GM23338 (cell line): ENCODE results near the gene TCF12. TPM values are rescaled to one million over a fixed set of nuclear protein-coding genes. Genes with fewer than 3 reads are reported as not detected.

Experiments
- ATAC-seq: fragments of 200-7000 bp; cut with Tn5 transposase; 3 replicates; pipeline ENCODE4 v1.9.1; 2020
- DNase-seq: peaks from one replicate; pipeline ENCODE4 v3.0.0-alpha.2; 2015; ENCODE audit warnings: low spot score
- H2AFZ ChIP-seq: fragments of 200-600 bp; sonication (generic); 2 replicates; pipeline ENCODE4 v1.8.0; 2016; ENCODE audit warnings: antibody characterized with exemption, mild to moderate bottlenecking, moderate library complexity
- H3F3A ChIP-seq: fragments of 200-600 bp; sonication (generic); replicated peaks from 2 replicates; pipeline ENCODE4 v1.8.0; 2017; ENCODE audit warnings: antibody characterized with exemption, mixed run types, low read depth
- H3K27ac ChIP-seq: fragments of 200-600 bp; sonication (generic); 2 replicates; pipeline ENCODE4 v1.6.1; 2016; ENCODE audit warnings: low read depth
- H3K27me3 ChIP-seq: fragments of 200-600 bp; sonication (generic); 2 replicates; pipeline ENCODE4 v1.8.0; 2016; ENCODE audit warnings: mild to moderate bottlenecking, mixed run types, moderate library complexity; ENCODE audit not compliant: insufficient read depth
- H3K36me3 ChIP-seq: fragments of 200-600 bp; sonication (generic); 2 replicates; pipeline ENCODE4 v1.8.0; 2016; ENCODE audit warnings: mild to moderate bottlenecking; ENCODE audit not compliant: insufficient read depth
- H3K4me1 ChIP-seq: fragments of 200-600 bp; sonication (generic); 2 replicates; pipeline ENCODE4 v1.8.0; 2016; ENCODE audit warnings: mild to moderate bottlenecking, moderate library complexity; ENCODE audit not compliant: insufficient read depth
- H3K4me2 ChIP-seq: fragments of 200-600 bp; sonication (generic); 2 replicates; pipeline ENCODE4 v1.7.1; 2017; ENCODE audit warnings: mixed run types
- H3K4me3 ChIP-seq: fragments of 200-600 bp; sonication (generic); 2 replicates; pipeline ENCODE4 v1.6.1; 2016; ENCODE audit warnings: mixed run types
- H3K79me2 ChIP-seq: fragments of 200-600 bp; sonication (generic); replicated peaks from 2 replicates; pipeline ENCODE4 v1.8.0; 2017; ENCODE audit warnings: mild to moderate bottlenecking; ENCODE audit not compliant: insufficient read depth
- H3K9me2 ChIP-seq: fragments of 200-600 bp; sonication (generic); 2 replicates; pipeline ENCODE4 v1.8.0; 2017; ENCODE audit not compliant: insufficient read depth
- H4K20me1 ChIP-seq: fragments of 200-600 bp; sonication (generic); replicated peaks from 2 replicates; pipeline ENCODE4 v1.8.0; 2017; ENCODE audit warnings: mild to moderate bottlenecking; ENCODE audit not compliant: insufficient read depth
- H3K27ac Mint-ChIP-seq: 2 replicates; pipeline ENCODE4 v1.8.0; 2020; ENCODE audit warnings: inconsistent platforms, mild to moderate bottlenecking, moderate library complexity, mixed read lengths
- H3K27me3 Mint-ChIP-seq: 3 replicates; pipeline ENCODE4 v1.8.0; 2022; ENCODE audit warnings: low read depth, mild to moderate bottlenecking, moderate library complexity, mixed read lengths, inconsistent platforms; ENCODE audit not compliant: insufficient read depth, poor library complexity
- H3K36me3 Mint-ChIP-seq: 3 replicates; pipeline ENCODE4 v1.8.0; 2021; ENCODE audit warnings: low read depth, mild to moderate bottlenecking, inconsistent platforms, moderate library complexity, mixed read lengths
- H3K4me1 Mint-ChIP-seq: 3 replicates; pipeline ENCODE4 v1.8.0; 2020; ENCODE audit warnings: mild to moderate bottlenecking, inconsistent platforms, mixed read lengths
- H3K4me3 Mint-ChIP-seq: 3 replicates; pipeline ENCODE4 v1.8.0; 2021; ENCODE audit warnings: moderate library complexity, mild to moderate bottlenecking, inconsistent platforms, mixed read lengths
- H3K9me3 Mint-ChIP-seq: 3 replicates; pipeline ENCODE4 v1.8.0; 2020; ENCODE audit warnings: moderate library complexity, mild to moderate bottlenecking, inconsistent platforms, mixed read lengths
- CREB1 ChIP-seq: fragments of 250-450 bp; sonication (Bioruptor Pico); IDR thresholded peaks from 2 replicates; pipeline ENCODE4 v1.5.0; 2020; ENCODE audit warnings: low read depth, mild to moderate bottlenecking, moderate library complexity
- CTCF ChIP-seq, 2 experiments: fragments of 200-600 bp in 1 of 2; sonication (generic) in 1 of 2; conservative IDR thresholded peaks; 2 replicates each; pipeline versions ENCODE4 v1.5.1 to v1.6.1; 2016 to 2017; ENCODE audit warnings: antibody characterized with exemption in 2 of 2, low read depth in 2 of 2, mild to moderate bottlenecking in 2 of 2, moderate library complexity in 1 of 2
- ETS1 ChIP-seq: IDR thresholded peaks from 2 replicates; pipeline ENCODE4 v1.6.1; 2016; ENCODE audit warnings: antibody characterized with exemption
- EZH2 ChIP-seq: fragments of 200-600 bp; sonication (generic); IDR thresholded peaks from one replicate; pipeline ENCODE4 v1.8.0; 2017; ENCODE audit warnings: antibody characterized with exemption, mild to moderate bottlenecking, low read depth; ENCODE audit not compliant: unreplicated experiment
- EZH2phosphoT487 ChIP-seq: fragments of 200-600 bp; sonication (generic); IDR thresholded peaks from one replicate; pipeline ENCODE4 v1.8.1; 2018; ENCODE audit warnings: antibody characterized with exemption; ENCODE audit not compliant: unreplicated experiment
- JUNB ChIP-seq: IDR thresholded peaks from one replicate; pipeline ENCODE4 v1.6.1; 2016; ENCODE audit warnings: antibody characterized with exemption; ENCODE audit not compliant: unreplicated experiment
- NANOG ChIP-seq: IDR thresholded peaks from 2 replicates; pipeline ENCODE4 v1.6.1; 2016; ENCODE audit warnings: antibody characterized with exemption, borderline replicate concordance
- REST ChIP-seq: IDR thresholded peaks from one replicate; pipeline ENCODE4 v1.6.1; 2018; ENCODE audit warnings: antibody characterized with exemption; ENCODE audit not compliant: unreplicated experiment
- STAT1 ChIP-seq: IDR thresholded peaks from one replicate; pipeline ENCODE4 v1.6.1; 2016; ENCODE audit warnings: antibody characterized with exemption; ENCODE audit not compliant: unreplicated experiment
- ZNF331 ChIP-seq: fragments of 250-450 bp; sonication (Bioruptor Pico); IDR thresholded peaks from 2 replicates; pipeline ENCODE4 v1.5.0; 2020; ENCODE audit warnings: low read depth, mild to moderate bottlenecking, moderate library complexity
- ZNF462 ChIP-seq: fragments of 250-450 bp; sonication (Bioruptor Pico); IDR thresholded peaks from 2 replicates; pipeline ENCODE4 v1.5.0; 2020; ENCODE audit warnings: mild to moderate bottlenecking, moderate library complexity
- polyA plus RNA-seq: library from polyadenylated mRNA; unstranded; fragments of >200 nt; fragmentation: Nextera tagmentation; extraction: Ambion mirVana; gene quantifications from 2 replicates; pipeline ENCODE4 v1.2.1, GENCODE V29; 2016
- total RNA-seq: library from RNA; depleted of rRNA; stranded (reverse); fragments of >200 nt; shearing (Covaris generic); gene quantifications from 2 replicates; pipeline ENCODE4 v1.2.3, GENCODE V29; 2014

TCF12 gene
- total and polyA plus RNA-seq, 2 experiments from 2014 or later, result 27.6 to 104 TPM

- TF ChIP-seq ETS1 (no peak), EZH2 (no peak), ZNF462 (CRISPR knock-in tag) (no peak)
Measured at GRCh38 chr15:57171426-57171825, 253.0 kb downstream of the TCF12 start (continued).

GRCh38 chr15:57172925-57173324 is 254.5 kb downstream of the TCF12 start:
- H3K4me3 ChIP-seq, result no peak overlapping the region
- DNase-seq, result no peak
- Mint-ChIP-seq H3K27me3 (no peaks in the 10 kb centered on the region), H3K27ac (no peak overlapping the region), H3K9me3 (no peaks in the 10 kb centered on the region), H3K36me3 (0 out of 3 replicates have a peak, but pooled peaks cover 12% of the 10 kb centered on the region), H3K4me1 (peaks cover 9% of the 10 kb centered on the region), H3K4me3 (no peak overlapping the region)
- no peaks in the 10 kb centered on the region for H3K36me3 ChIP-seq
- no peak overlapping the region for H2AFZ ChIP-seq
- no peak for ATAC-seq
- H4K20me1 ChIP-seq, result 0 out of 2 replicates have a peak, but pooled peaks cover 3% of the 10 kb centered on the region
- H3K9me2 ChIP-seq, result no peaks in the 10 kb centered on the region
- H3K4me2 ChIP-seq, result no peak overlapping the region
- H3K27ac ChIP-seq, result no peak overlapping the region
- H3F3A ChIP-seq, result no peaks in the 10 kb centered on the region
- no peaks in the 10 kb centered on the region for H3K27me3 ChIP-seq
- H3K79me2 ChIP-seq, result no peaks in the 10 kb centered on the region; the same call in 1 of the 2 replicates
- H3K4me1 ChIP-seq, result no peaks in the 10 kb centered on the region
- TF ChIP-seq EZH2phosphoT487, result no peak
- TF ChIP-seq CREB1, result no peak
- TF ChIP-seq NANOG, result no peak
- TF ChIP-seq ETS1, result no peak
- no peak for TF ChIP-seq STAT1
- TF ChIP-seq EZH2, result no peak
- no peak for TF ChIP-seq ZNF331 (CRISPR knock-in tag)
- no peak for TF ChIP-seq JUNB
- TF ChIP-seq CTCF (conservative IDR thresholded peaks at IDR 0.05; ENCODE audit: low read depth in 2 of 2), result no peak
- no peak for TF ChIP-seq REST
